ENCODE results near the gene PHAX.
"Not testable (repeated sequence)": the region's sequence is repeated elsewhere in the genome, so short reads cannot be mapped to it uniquely, and the experiment has no call there.

PHAX gene

DNA sequence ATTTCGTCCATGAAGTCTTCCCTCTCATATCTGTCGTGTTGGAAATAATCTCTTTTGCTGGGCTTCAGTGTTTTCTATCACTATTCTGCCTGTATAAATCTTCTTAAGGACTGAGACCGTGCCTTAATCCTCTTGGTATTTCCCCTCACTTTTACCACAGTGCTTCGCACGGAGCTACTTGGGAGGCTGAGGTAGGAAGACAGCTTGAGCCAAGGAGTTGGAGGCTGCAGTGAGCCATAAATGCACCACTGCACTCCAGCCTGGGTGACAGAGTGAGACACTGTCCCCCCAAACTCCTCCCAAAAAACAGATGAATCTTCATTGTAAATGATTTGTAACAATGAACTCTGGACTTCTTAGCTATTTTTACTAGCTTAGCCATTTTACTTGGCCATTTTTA lies 57.8 kb downstream of the PHAX start:
- no peak for DNase-seq (ENCODE audit: low read depth)

- no peak for DNase-seq (ENCODE audit: low read depth)
Observed at GRCh38 chr5:126659805-126660482, 59.2 kb downstream of the PHAX start.

- DNase-seq (ENCODE audit: low read depth): no peak
Observed at GRCh38 chr5:126664586-126664985, 63.8 kb downstream of the PHAX start.

DNA sequence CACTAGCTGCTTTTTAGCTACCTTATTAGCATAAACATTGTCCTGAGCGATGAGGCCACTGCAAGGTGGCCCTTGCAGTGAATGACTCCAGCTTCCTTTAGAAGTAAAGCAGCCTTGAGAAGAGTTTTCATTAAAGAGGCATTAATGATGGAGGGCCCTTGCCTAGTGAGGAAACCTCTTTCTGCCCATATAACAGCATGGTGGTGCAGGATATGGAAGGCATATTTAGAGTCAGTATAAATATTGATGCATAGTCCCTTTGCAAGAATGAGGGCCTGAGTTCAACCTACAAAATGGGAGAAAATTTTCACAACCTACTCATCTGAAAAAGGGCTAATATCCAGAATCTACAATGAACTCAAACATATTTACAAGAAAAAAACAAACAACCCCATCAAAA lies 69.4 kb downstream of the PHAX start:
- DNase-seq (ENCODE audit: low read depth): not testable (repeated sequence)

- DNase-seq (ENCODE audit: low read depth): not testable (repeated sequence)
Observed at GRCh38 chr5:126671681-126672080, 70.9 kb downstream of the PHAX start.

- no peak for DNase-seq (ENCODE audit: low read depth)
Observed at GRCh38 chr5:126673477-126673876, 72.7 kb downstream of the PHAX start.

DNA sequence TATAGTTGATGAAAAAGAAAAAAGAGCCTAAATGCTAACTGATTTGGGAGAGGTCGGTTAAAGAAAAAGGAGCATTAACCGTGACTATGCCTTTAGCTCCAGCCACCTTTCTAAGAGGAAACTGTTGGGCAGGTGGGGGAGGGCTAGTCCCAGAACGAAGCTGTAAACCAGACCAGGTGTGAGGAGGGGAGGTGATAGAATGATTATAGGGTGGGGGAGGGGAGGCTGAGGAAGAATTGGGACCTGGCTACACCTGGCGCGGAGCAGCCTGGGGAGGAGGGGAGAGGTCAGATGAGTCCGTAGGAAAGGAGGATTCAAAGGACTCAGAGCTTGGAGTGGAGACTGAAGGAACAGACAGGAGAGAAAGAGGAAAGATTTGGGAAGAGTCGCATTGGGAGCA lies 73.4 kb downstream of the PHAX start:
- no peak for DNase-seq (ENCODE audit: low read depth)

DNA sequence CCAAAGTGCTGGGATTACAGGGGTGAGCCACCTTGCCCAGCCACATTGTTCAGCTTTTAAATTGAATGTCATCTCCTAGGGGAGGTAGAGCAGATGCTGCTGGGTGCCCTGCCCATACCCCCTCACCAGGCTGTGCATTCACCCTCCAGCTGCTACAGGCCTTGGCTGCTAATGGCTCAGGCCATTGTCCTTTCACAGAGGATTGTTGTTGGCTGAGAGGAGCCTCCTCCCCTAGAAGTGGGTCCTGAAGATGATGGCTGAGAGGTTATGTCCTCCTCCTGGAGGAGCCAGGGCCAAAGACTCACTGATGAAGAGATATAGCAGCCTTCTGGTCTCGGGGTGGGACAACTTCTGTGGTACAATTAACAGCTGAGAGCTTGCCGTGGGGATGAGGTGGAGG lies 74.6 kb downstream of the PHAX start:
- DNase-seq (ENCODE audit: low read depth): no peak

GRCh38 chr5:126676195-126676624 lies 75.5 kb downstream of the PHAX start:
- peak; percentile 52 for DNase-seq (ENCODE audit: low read depth)
